Adipocyte (in vitro differentiated cells): ENCODE results near the gene TMEM250.
"Not testable (repeated sequence)": the region's sequence is repeated elsewhere in the genome, so short reads cannot be mapped to it uniquely, and the experiment has no call there.

Experiments used
- DNase-seq: peaks from one replicate; pipeline ENCODE4 v3.0.0-alpha.2; 2015; ENCODE audit warnings: low read depth
- H3K27me3 ChIP-seq: replicated peaks from 2 replicates; pipeline ENCODE4 v1.7.0; 2013; ENCODE audit warnings: mild to moderate bottlenecking, low read length, moderate library complexity; ENCODE audit not compliant: control insufficient read depth, insufficient read depth
- H3K36me3 ChIP-seq: 2 replicates; pipeline ENCODE4 v1.7.0; 2013; ENCODE audit warnings: low read length, mild to moderate bottlenecking, moderate library complexity; ENCODE audit not compliant: control insufficient read depth, insufficient read depth, severe bottlenecking
- H3K4me1 ChIP-seq: 2 replicates; pipeline ENCODE4 v1.7.0; 2013; ENCODE audit warnings: mild to moderate bottlenecking, low read length, moderate library complexity; ENCODE audit not compliant: control insufficient read depth, insufficient read depth
- H3K4me3 ChIP-seq: 2 replicates; pipeline ENCODE4 v1.7.0; 2013; ENCODE audit warnings: mild to moderate bottlenecking, low read length, moderate library complexity
- H3K9ac ChIP-seq: 2 replicates; pipeline ENCODE4 v1.7.0; 2013; ENCODE audit warnings: mild to moderate bottlenecking, low read length, moderate library complexity
- H3K9me3 ChIP-seq: 2 replicates; pipeline ENCODE4 v1.7.0; 2013; ENCODE audit warnings: mild to moderate bottlenecking, low read length, moderate library complexity; ENCODE audit not compliant: control insufficient read depth

TMEM250 gene

DNA sequence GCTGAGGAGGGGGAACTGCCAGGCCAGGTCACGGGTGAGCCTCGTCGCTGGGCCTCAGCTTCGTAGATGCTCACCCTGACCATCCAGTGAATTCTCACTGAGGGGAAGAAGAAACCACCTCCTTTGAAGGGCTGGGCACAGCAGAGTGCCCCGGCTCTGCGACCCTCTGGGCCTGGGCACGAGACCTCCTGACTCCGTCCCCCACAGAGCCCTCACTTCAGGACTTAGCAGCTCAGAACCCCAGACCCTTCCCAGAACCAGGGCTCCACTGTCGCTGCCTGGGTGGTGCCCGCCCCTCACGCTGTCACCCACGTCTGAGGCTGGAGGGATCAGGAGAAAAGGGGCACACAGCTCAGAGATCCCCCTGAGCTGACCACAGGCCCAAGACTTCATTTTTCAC, 34.3 kb upstream of the TMEM250 start:
- Histone ChIP-seq H3K4me3 (no peak overlapping the region), H3K36me3 (no peaks in the 10 kb centered on the region), H3K9ac (no peak overlapping the region), H3K4me1 (no peaks in the 10 kb centered on the region), H3K9me3 (no peaks in the 10 kb centered on the region), H3K27me3 (peaks cover 52% of the 10 kb centered on the region)
- DNase-seq, result no peak

DNA sequence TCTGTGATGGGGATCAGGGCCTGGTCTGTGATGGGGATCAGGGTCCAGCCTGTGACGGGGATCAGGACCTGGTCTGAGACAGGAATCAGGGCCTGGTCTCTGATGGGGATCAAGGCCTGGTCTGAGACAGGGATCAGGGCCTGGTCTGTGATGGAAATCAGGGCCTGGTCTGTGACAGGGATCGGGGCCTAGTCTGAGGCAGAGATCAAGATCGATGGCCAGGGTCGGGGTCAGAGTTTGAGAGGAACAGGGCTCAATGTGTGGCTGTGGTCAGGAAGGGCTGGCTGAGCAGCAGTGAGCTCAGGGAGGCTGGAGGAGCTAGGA, 33.8 kb upstream of the TMEM250 start:
- no peaks in the 10 kb centered on the region for H3K4me1 ChIP-seq
- no peaks in the 10 kb centered on the region for H3K9me3 ChIP-seq
- no peaks in the 10 kb centered on the region for H3K36me3 ChIP-seq
- peaks cover 52% of the 10 kb centered on the region for H3K27me3 ChIP-seq
- no peak overlapping the region for H3K4me3 ChIP-seq
- no peak overlapping the region for H3K9ac ChIP-seq
- DNase-seq, result no peak

DNA sequence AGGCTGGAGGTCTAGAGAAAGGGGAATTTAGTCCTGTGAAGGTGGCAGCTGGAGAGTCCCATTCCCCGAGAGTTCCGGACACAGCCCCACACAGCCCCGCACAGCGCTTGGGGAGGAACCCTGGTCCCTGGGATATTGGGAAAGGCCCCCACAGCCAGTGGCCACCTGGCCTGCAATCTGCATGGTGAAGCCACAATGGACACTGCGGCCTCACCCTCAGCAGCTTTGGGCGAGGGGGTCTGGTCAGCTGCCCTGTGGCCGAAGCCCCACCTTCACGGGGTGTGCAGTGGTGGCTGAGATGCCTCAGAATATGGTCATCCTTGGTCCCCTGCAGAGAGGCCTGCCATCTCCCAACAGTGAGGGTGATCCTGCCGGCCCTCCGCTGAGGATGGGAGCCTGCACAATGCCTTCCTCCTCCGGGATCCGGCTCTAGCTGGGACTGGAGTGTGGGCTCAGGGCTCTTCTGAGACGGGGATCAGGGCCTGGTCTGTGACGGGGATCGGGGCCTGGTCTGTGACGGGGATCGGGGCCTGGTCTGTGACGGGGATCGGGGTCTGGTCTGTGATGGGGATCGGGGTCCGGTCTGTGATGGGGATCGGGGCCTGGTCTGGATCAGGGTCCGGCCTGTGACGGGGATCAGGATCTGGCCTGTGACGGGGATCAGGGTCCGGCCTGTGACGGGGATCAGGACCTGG, 33.3 kb upstream of the TMEM250 start:
- peaks cover 55% of the 10 kb centered on the region for H3K27me3 ChIP-seq
- no peaks in the 10 kb centered on the region for H3K36me3 ChIP-seq
- DNase-seq, result no peak
- H3K9ac ChIP-seq, result no peak overlapping the region
- no peaks in the 10 kb centered on the region for H3K9me3 ChIP-seq
- no peak overlapping the region for H3K4me3 ChIP-seq
- no peaks in the 10 kb centered on the region for H3K4me1 ChIP-seq

DNA sequence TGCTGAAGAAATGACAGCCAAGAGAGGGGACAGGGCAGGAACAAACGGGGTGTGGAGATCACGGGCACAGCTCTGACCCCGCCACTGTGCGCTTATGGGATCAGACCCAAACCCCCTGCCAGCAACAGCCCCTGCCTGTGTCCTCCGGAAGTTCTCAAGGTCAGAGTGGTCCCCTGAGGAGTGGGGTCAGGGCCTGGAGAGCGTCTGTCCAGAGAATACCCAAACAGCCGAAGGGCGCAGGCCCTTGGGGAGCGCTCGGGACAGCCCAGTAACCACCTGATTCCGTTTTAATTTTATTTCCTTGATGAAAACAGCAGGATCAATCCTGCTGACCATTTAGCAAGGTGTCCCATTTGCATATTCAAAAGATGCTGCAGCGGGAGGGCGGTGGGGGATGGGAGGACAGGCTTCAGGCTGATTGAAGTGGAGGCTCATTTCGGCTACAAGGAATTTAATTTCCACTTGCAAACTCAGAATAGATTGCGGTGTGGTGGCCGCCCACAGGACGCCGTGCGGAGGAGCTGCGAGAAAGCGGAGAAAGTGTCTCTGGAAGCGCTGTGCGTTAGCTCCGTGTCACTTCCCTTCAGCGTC, 32.6 kb upstream of the TMEM250 start:
- no peaks in the 10 kb centered on the region for H3K9me3 ChIP-seq
- H3K4me3 ChIP-seq, result no peak overlapping the region
- H3K4me1 ChIP-seq, result no peaks in the 10 kb centered on the region
- no peak for DNase-seq
- H3K36me3 ChIP-seq, result no peaks in the 10 kb centered on the region
- peaks cover 54% of the 10 kb centered on the region for H3K27me3 ChIP-seq
- no peak overlapping the region for H3K9ac ChIP-seq

DNA sequence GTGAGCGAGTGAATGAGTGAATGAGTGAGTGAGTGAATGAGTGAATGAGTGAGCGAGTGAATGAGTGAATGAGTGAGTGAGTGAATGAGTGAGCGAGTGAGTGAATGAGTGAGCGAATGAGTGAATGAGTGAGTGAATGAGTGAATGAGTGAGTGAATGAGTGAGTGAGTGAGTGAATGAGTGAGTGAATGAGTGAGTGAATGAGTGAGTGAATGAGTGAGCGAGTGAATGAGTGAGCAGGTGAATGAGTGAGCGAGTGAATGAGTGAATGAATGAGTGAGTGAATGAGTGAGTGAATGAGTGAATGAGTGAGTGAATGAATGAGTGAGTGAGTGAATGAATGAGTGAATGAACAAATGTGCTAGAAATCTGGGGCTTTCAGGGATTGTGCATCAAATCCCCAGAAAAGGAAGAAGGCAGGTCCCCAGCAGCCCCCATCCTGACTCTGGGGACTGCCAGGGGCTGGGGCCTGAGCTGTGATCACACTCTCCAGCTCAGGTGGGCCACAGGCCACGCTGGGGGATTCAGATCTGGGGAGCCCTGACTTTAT, 32.1 kb upstream of the TMEM250 start:
- H3K27me3 ChIP-seq, result peaks cover 57% of the 10 kb centered on the region
- DNase-seq, H3K36me3 ChIP-seq, H3K4me1 ChIP-seq, H3K4me3 ChIP-seq, H3K9ac ChIP-seq, H3K9me3 ChIP-seq: not testable (repeated sequence)

DNA sequence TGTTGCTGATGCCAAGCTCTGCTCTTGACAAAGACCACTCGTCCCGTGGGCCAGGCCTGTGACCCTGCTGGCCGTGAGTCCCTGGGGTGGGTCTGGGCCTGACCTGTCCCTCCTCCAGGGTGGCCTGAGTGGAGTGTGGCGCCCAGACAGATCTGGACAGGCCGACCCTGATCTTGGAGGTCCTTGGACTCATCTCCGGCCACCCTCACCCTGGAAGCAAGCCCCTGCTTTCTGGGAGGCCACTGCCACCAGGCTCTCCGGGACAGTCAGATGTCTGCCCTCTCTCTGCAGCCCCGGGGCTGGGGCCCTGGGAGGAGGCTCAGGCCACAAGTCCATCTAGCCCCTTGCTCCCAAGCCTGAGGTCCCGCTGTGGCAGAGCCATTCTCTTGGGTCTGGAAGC, 31.2 kb upstream of the TMEM250 start:
- H3K9me3 ChIP-seq, result no peaks in the 10 kb centered on the region
- peaks cover 57% of the 10 kb centered on the region for H3K27me3 ChIP-seq
- H3K4me1 ChIP-seq, result no peaks in the 10 kb centered on the region
- H3K9ac ChIP-seq, result no peak overlapping the region
- DNase-seq, result no peak
- H3K4me3 ChIP-seq, result no peak overlapping the region
- no peaks in the 10 kb centered on the region for H3K36me3 ChIP-seq

DNA sequence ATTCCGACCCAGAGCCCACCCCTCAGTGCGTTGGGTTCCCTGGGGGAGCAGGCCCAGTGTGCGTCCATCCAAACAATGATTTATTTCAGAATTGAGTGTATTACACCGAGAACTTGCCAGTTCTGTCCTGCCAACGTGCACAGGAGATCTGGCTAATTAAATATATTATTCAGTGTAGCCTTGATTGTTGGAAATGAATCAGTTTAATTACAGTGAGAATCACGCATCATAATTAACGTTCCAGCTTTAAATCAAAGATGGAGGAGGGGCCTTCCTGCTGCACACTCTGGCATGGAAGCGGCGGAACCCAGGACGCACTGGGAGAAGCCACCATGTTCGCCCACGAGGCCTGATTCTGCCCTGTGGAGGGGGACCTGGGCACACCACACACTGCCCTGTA, 30.7 kb upstream of the TMEM250 start:
- no peak for DNase-seq
- H3K27me3 ChIP-seq, result peaks cover 60% of the 10 kb centered on the region

DNA sequence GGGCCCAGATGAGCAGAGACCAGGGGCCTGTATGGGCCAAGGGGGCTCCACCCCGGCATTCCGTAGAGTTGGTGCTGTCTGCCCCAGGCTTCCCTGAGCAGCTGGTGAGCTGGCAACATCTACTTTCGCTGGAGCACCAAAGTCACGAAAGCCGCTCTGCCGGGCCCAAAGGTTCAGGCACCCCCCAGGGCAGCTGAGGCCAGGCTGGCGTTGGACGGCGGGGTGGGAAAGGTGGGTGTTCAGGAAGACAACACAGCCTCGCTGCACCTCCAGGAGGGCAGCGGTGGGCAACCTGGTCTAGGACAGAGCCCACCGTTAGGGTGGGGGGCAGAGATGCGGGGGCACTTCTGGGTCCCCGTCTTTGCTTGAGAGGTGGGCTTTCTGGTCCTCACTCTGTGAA, 30.1 kb upstream of the TMEM250 start:
- Histone ChIP-seq H3K4me3 (no peak overlapping the region), H3K9me3 (no peaks in the 10 kb centered on the region), H3K4me1 (no peaks in the 10 kb centered on the region), H3K9ac (no peak overlapping the region), H3K36me3 (no peaks in the 10 kb centered on the region), H3K27me3 (peaks cover 65% of the 10 kb centered on the region)
- no peak for DNase-seq

More for the DNA sequence above, 30.7 kb upstream of the TMEM250 start:
- H3K4me3 ChIP-seq, result no peak overlapping the region
- no peaks in the 10 kb centered on the region for H3K9me3 ChIP-seq
- no peak overlapping the region for H3K9ac ChIP-seq
- no peaks in the 10 kb centered on the region for H3K4me1 ChIP-seq
- H3K36me3 ChIP-seq, result no peaks in the 10 kb centered on the region

DNA sequence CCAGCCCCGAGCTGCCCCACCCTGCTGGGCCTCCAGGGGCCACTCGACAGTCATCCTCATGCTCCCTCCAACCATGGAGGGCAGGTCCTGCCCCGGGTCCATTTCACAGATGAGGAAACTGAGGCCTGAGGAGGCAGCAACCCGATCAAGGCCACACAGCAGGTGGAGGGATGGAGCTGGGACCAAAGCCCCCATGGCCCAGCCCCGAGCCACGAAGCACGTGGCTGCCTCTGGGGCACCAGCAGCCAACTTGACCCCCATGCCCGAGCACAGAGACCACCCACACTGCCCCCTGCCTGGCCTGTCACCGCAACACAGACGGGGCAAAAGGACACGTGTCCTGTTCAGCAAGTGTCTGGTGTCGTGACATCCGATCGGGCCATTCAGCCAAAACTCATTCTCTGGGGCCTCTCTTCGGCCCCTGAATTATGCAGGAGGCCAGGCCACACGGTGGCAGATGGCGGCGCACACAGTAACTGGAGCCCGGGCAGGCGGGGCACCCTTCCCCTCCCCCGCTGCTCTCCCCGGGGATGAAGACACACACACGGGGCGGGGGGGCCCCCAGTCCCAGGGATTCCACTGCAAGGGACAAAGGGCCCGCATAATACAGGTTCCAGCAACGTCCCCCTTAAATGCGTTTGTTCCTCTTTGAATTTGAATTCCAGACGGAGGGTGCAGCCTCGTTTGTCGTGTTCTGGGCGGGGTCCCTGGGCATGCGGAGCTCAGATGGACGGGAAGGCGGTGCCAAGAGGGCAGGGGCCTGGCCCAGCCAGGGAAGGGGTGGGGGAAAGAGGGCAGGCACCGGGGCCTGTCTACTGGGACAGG, 29.4 kb upstream of the TMEM250 start:
- no peak overlapping the region for H3K9ac ChIP-seq
- H3K36me3 ChIP-seq, result no peaks in the 10 kb centered on the region
- H3K4me3 ChIP-seq, result no peak overlapping the region
- no peaks in the 10 kb centered on the region for H3K9me3 ChIP-seq
- H3K27me3 ChIP-seq, result peaks cover 67% of the 10 kb centered on the region
- H3K4me1 ChIP-seq, result no peaks in the 10 kb centered on the region
- DNase-seq, result no peak

DNA sequence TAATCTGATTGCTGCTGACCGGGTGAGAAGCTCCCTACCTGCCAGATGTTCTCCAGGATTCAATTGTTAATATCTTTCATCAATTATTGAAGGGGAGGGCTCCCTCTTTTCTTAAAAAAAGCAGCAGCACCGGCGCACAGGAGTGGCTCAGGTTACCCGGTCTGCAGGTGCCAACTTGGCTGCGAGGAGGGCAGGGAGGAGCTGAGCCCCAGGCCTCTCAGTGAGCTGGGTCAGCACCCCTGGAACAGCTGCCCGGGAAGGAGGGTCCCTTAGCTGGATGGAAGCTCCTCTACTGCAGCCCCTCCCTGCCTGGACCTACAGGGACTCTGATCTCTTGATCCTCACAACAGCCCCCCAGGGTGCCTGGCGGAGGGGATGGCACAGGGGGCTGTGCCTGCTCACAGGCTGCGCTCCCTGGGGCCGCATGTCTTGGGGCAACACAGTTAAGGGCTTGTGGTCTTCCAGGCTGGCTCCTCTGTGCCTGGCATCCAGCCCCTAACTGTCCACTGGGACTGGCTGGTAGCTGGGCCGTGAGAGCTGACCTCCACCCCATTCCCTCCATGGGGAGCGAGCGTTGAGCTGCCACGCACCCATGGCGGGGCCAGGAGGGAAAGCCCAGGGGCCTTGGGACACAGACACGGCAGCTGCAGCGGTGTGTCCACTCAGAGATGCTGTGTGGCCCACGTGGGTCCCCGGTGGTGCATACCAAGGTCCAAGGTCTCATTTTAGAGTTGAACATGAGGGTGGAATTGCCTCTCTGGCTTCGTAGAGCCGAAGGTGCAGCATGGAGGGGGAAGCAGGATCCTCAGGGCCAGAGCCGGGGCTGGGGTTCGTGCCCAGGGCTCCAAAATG, 28.6 kb upstream of the TMEM250 start:
- Histone ChIP-seq H3K36me3 (no peaks in the 10 kb centered on the region), H3K9ac (no peak overlapping the region), H3K4me3 (no peak overlapping the region), H3K27me3 (peaks cover 67% of the 10 kb centered on the region), H3K4me1 (no peaks in the 10 kb centered on the region), H3K9me3 (no peaks in the 10 kb centered on the region)
- no peak for DNase-seq
